Activated CD8-positive, alpha-beta memory T cell treated with anti-CD3 and anti-CD28 coated beads, Interleukin-2, amount 50 U/mL, for 48 hours (primary cell): ENCODE results near the gene NPEPL1.

Experiments
- DNase-seq: peaks from one replicate; pipeline ENCODE4 v3.0.0-alpha.2; 2020

Gene NPEPL1

GRCh38 chr20:58657986-58658385 is 34.6 kb upstream of the NPEPL1 start:
- no peak for DNase-seq

GRCh38 chr20:58658760-58659159 is 33.8 kb upstream of the NPEPL1 start:
- DNase-seq = no peak

- DNase-seq = no peak
Observed at GRCh38 chr20:58659841-58660240, 32.8 kb upstream of the NPEPL1 start.

GRCh38 chr20:58660855-58661597 is 31.6 kb upstream of the NPEPL1 start:
- no peak for DNase-seq

- no peak for DNase-seq
Observed at GRCh38 chr20:58661598-58662473, 30.8 kb upstream of the NPEPL1 start.

- no peak for DNase-seq
Observed at GRCh38 chr20:58664331-58664730, 28.3 kb upstream of the NPEPL1 start.

- no peak for DNase-seq
Observed at GRCh38 chr20:58664883-58665282, 27.7 kb upstream of the NPEPL1 start.

GRCh38 chr20:58665606-58666005 is 27.0 kb upstream of the NPEPL1 start:
- DNase-seq = no peak

GRCh38 chr20:58666702-58667101 is 25.9 kb upstream of the NPEPL1 start:
- DNase-seq = no peak

- no peak for DNase-seq
Observed at GRCh38 chr20:58667975-58668374, 24.6 kb upstream of the NPEPL1 start.

GRCh38 chr20:58668901-58669286 is 23.7 kb upstream of the NPEPL1 start:
- no peak for DNase-seq

GRCh38 chr20:58669287-58670006 is 23.2 kb upstream of the NPEPL1 start:
- DNase-seq = no peak

GRCh38 chr20:58670102-58670501 is 22.5 kb upstream of the NPEPL1 start:
- no peak for DNase-seq

GRCh38 chr20:58670659-58671058 is 21.9 kb upstream of the NPEPL1 start:
- DNase-seq = no peak

GRCh38 chr20:58673119-58673518 is 19.5 kb upstream of the NPEPL1 start:
- no peak for DNase-seq

GRCh38 chr20:58675146-58675584 is 17.4 kb upstream of the NPEPL1 start:
- DNase-seq = no peak

GRCh38 chr20:58675641-58676040 is 17.0 kb upstream of the NPEPL1 start:
- DNase-seq = no peak

GRCh38 chr20:58676161-58676560 is 16.4 kb upstream of the NPEPL1 start:
- no peak for DNase-seq

GRCh38 chr20:58677079-58677604 is 15.5 kb upstream of the NPEPL1 start:
- DNase-seq = no peak

GRCh38 chr20:58677808-58678207 is 14.8 kb upstream of the NPEPL1 start:
- DNase-seq = no peak

GRCh38 chr20:58678806-58679205 is 13.8 kb upstream of the NPEPL1 start:
- no peak for DNase-seq

GRCh38 chr20:58682656-58683531 is 9.7 kb upstream of the NPEPL1 start:
- no peak for DNase-seq
